ACC112 (cell line): ENCODE data around the gene TIAM1.

Experiments
- H2AFZ ChIP-seq: fragments of 200-600 bp; sonication (generic); one replicate; pipeline ENCODE4 v1.6.0; 2017; ENCODE audit warnings: antibody characterized with exemption, low read length; ENCODE audit not compliant: unreplicated experiment
- H3K27ac ChIP-seq: fragments of 200-600 bp; sonication (generic); 2 replicates; pipeline ENCODE4 v1.5.1; 2014; ENCODE audit warnings: low read depth, mild to moderate bottlenecking, antibody characterized with exemption, low read length, moderate library complexity
- H3K27me3 ChIP-seq: fragments of 200-600 bp; sonication (generic); 2 replicates; pipeline ENCODE4 v1.6.1; 2014; ENCODE audit warnings: mild to moderate bottlenecking, antibody characterized with exemption, low read length, moderate library complexity, mixed read lengths; ENCODE audit not compliant: insufficient read depth
- H3K36me3 ChIP-seq: fragments of 200-600 bp; sonication (generic); 2 replicates; pipeline ENCODE4 v1.6.1; 2016; ENCODE audit warnings: mild to moderate bottlenecking, antibody characterized with exemption, low read length, moderate library complexity, mixed read lengths; ENCODE audit not compliant: insufficient read depth
- H3K4me1 ChIP-seq: fragments of 200-600 bp; sonication (generic); one replicate; pipeline ENCODE4 v1.6.1; 2016; ENCODE audit warnings: low read length, mixed read lengths; ENCODE audit not compliant: insufficient read depth, unreplicated experiment, control insufficient read depth
- H3K4me3 ChIP-seq: fragments of 200-600 bp; sonication (generic); 2 replicates; pipeline ENCODE4 v1.5.1; 2014; ENCODE audit warnings: mild to moderate bottlenecking, low read depth, low read length
- H3K79me2 ChIP-seq: fragments of 200-600 bp; sonication (generic); one replicate; pipeline ENCODE4 v1.6.0; 2016; ENCODE audit warnings: low read length; ENCODE audit not compliant: control insufficient read depth, unreplicated experiment, insufficient read depth

TIAM1 gene

DNA sequence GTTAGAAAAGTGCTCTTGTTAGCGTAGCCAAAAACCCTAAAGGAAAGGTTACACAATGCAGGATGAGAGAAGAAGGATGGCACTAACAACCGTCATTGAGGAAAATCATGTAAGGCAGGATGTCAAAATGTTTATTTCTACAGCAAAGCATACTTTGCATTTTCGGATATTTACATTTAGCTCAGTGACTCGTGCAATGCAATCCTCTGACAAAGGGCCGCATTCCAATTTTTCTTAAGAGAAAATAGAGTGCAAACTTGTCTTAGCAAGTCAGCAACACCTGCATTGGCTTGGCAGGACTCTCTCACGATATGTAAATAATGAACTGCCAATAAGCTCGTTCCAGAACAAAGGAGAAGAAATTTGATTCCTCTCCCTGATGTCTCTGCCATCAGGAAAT is 33.3 kb downstream of the TIAM1 start:
- Histone ChIP-seq H3K4me3 (no peak overlapping the region), H2AFZ (no peak overlapping the region), H3K79me2 (peaks cover 4% of the 10 kb centered on the region), H3K27me3 (no peaks in the 10 kb centered on the region), H3K27ac (no peak overlapping the region), H3K36me3 (no peaks in the 10 kb centered on the region), H3K4me1 (peaks cover 4% of the 10 kb centered on the region)

DNA sequence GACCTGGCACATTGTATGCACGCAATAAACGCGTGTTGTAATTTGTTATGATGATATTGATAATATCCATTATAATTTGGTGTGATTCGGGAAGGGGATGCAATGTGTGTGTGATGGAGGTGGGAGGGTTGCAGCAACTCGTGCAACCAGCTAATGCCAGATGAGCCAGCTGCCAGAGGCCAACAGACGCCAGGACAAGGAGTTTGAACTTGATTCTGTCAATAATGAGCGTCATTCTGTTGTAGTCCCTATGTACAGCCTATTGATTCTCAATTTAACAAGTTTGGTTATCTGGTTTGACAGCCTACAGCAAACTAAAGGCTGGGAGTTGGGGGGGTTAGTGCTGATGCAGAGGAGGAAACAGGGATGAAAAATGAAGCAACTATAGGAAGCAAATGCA is 35.5 kb downstream of the TIAM1 start:
- Histone ChIP-seq H3K27ac (no peak overlapping the region), H3K79me2 (no peaks in the 10 kb centered on the region), H2AFZ (no peak overlapping the region), H3K27me3 (no peaks in the 10 kb centered on the region), H3K4me1 (peaks cover 4% of the 10 kb centered on the region), H3K36me3 (no peaks in the 10 kb centered on the region), H3K4me3 (no peak overlapping the region)

GRCh38 chr21:31305888-31306287 is 38.2 kb downstream of the TIAM1 start:
- Histone ChIP-seq H3K4me1 (peaks cover 4% of the 10 kb centered on the region), H3K36me3 (no peaks in the 10 kb centered on the region), H3K27me3 (no peaks in the 10 kb centered on the region), H3K4me3 (no peak overlapping the region), H2AFZ (no peak overlapping the region), H3K79me2 (no peaks in the 10 kb centered on the region), H3K27ac (no peak overlapping the region)

GRCh38 chr21:31299291-31300147 is 44.5 kb downstream of the TIAM1 start:
- no peak overlapping the region for H3K4me3 ChIP-seq
- H3K4me1 ChIP-seq: peaks cover 7% of the 10 kb centered on the region
- no peaks in the 10 kb centered on the region for H3K27me3 ChIP-seq
- no peak overlapping the region for H2AFZ ChIP-seq
- no peaks in the 10 kb centered on the region for H3K36me3 ChIP-seq
- no peak overlapping the region for H3K27ac ChIP-seq
- peaks cover 4% of the 10 kb centered on the region for H3K79me2 ChIP-seq

DNA sequence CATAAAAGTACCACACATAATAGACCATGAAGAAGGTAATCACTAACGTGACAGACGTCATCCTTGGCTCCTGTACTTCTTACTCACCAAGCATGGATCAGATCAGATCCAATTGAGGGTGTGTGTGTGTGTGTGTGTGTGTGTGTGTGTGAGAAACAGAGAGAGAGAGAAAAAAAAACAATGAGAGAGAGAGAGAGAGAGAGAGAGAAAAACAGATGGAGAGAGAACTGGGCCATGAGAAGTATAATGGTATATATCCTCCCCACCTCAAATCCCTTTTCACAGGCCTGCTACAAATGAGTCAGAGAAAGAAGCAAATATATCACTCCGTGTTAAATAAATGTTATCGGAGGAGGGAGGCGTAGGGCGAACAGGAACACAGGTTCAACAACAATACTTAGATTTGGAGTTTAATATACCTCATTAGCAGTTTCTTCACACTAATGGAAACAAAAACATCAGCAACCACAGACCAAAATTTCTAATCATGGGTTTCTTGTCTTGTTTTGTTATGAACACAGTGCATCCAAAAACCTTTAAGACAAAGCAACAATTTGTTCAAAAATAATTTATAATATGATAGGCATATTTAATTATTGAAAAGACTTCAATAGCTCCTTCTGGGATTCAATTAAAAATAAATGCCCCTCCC is 45.3 kb downstream of the TIAM1 start:
- Histone ChIP-seq H3K4me1 (peaks cover 14% of the 10 kb centered on the region), H3K27me3 (no peaks in the 10 kb centered on the region), H2AFZ (no peak overlapping the region), H3K79me2 (peaks cover 5% of the 10 kb centered on the region), H3K36me3 (no peaks in the 10 kb centered on the region), H3K27ac (no peak overlapping the region), H3K4me3 (no peak overlapping the region)

GRCh38 chr21:31297806-31298205 is 46.3 kb downstream of the TIAM1 start:
- no peaks in the 10 kb centered on the region for H3K27me3 ChIP-seq
- peaks cover 5% of the 10 kb centered on the region for H3K79me2 ChIP-seq
- H3K36me3 ChIP-seq: no peaks in the 10 kb centered on the region
- H3K27ac ChIP-seq: no peak overlapping the region
- H2AFZ ChIP-seq: no peak overlapping the region
- H3K4me3 ChIP-seq: no peak overlapping the region
- H3K4me1 ChIP-seq: peaks cover 20% of the 10 kb centered on the region

DNA sequence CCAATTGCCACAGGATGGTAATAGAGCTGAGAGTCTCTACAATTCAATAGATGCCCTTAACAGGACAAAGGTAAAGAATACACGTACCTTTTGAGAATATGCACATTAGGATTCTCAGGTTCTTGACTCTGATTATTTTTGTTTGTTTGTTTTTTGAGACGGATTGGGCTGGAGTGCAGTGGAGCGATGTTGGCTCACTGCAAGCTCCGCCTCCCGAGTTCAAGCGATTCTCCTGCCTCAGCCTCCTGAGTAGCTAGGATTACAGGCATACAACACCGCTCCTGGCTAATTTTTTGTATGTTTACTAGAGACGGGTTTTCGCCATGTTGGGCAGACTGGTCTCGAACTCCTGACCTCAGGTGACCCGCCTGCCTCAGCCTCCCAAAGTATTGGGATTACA is 48.4 kb downstream of the TIAM1 start:
- Histone ChIP-seq H3K79me2 (peaks cover 5% of the 10 kb centered on the region), H3K4me3 (no peak overlapping the region), H2AFZ (no peak overlapping the region), H3K27me3 (no peaks in the 10 kb centered on the region), H3K4me1 (peaks cover 20% of the 10 kb centered on the region), H3K36me3 (no peaks in the 10 kb centered on the region), H3K27ac (no peak overlapping the region)

DNA sequence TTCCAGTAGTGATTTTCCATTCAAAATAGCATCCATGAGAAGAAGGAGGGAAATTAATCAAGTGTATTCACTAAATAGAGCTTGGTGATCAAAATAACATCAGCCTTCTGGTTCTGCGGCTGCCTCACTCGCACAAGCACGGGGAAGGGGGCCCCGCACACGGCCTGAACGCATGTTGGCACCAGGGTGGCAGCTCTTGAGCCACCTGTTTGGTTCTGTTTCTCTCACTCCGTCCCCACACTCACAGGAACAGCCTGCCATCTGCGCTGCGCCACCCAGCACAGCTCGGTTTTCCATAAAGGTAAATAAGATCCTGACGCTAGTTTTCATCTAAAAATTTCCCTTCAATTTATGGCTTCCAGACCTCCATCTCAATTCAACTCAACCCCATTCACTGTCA is 49.4 kb downstream of the TIAM1 start:
- peaks cover 26% of the 10 kb centered on the region for H3K4me1 ChIP-seq
- H3K36me3 ChIP-seq: no peaks in the 10 kb centered on the region
- H3K27ac ChIP-seq: peak overlapping the region; percentile 78
- H3K27me3 ChIP-seq: no peaks in the 10 kb centered on the region
- H2AFZ ChIP-seq: peak overlapping the region; percentile 33
- no peak overlapping the region for H3K4me3 ChIP-seq
- peaks cover 5% of the 10 kb centered on the region for H3K79me2 ChIP-seq

DNA sequence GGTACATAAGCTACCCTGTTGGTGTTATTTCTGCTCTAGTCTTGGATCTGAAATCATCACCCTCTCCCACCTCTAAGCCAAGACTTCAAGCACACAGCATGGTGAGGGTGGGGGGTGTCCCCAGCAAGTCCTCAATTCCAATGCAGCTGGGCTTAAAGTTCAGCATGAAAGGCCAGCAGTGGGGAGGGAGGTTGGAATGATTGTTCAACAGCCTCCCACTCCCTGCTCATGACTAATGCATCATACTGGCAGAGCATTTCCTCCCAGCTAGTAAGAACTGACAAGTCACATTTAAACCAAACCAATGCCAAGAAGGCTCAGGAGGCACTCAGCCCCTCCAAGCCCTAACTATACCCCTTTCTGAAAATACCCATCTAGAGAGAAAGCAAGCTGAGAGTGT is 50.1 kb downstream of the TIAM1 start:
- H3K79me2 ChIP-seq: peaks cover 5% of the 10 kb centered on the region
- H3K4me3 ChIP-seq: peak overlapping the region; percentile 49; the same call in 1 of the 2 replicates
- H3K4me1 ChIP-seq: peaks cover 33% of the 10 kb centered on the region
- H3K27me3 ChIP-seq: no peaks in the 10 kb centered on the region
- H3K27ac ChIP-seq: peak overlapping the region; percentile 78
- no peaks in the 10 kb centered on the region for H3K36me3 ChIP-seq
- peak overlapping the region; percentile 33 for H2AFZ ChIP-seq

DNA sequence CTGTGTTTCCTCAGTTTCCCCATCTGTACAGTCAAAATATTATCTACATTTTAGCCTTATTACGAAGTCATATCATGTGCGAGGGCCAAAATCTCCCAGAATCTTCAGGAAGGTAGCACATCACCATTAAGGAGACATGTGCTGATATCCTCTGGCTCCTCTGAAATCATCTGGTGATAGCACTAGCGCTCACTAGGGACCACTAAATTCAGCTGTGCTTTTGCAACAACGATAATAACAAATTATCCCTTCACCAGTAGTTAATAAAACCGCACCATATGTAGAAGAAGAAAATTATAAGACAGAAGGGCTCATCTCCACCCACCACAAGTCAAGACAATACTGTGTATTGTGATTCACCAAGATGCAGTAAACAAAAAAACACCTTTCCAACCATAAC is 53.3 kb downstream of the TIAM1 start:
- Histone ChIP-seq H3K27ac (no peak overlapping the region; the same call in 1 of the 2 replicates), H3K79me2 (peaks cover 5% of the 10 kb centered on the region), H3K4me1 (peaks cover 29% of the 10 kb centered on the region), H3K27me3 (no peaks in the 10 kb centered on the region), H3K36me3 (no peaks in the 10 kb centered on the region), H2AFZ (no peak overlapping the region), H3K4me3 (no peak overlapping the region)

GRCh38 chr21:31289702-31290101 is 54.4 kb downstream of the TIAM1 start:
- H3K79me2 ChIP-seq: peaks cover 3% of the 10 kb centered on the region
- H3K27me3 ChIP-seq: no peaks in the 10 kb centered on the region
- H3K36me3 ChIP-seq: no peaks in the 10 kb centered on the region
- no peak overlapping the region for H3K4me3 ChIP-seq
- H3K27ac ChIP-seq: peak overlapping the region; percentile 33
- peaks cover 34% of the 10 kb centered on the region for H3K4me1 ChIP-seq
- H2AFZ ChIP-seq: peak overlapping the region; percentile 79
